Muscle layer of colon (tissue), 2 donors: ENCODE data around the gene ZNF207.
A peak's percentile ranks its signal among the peaks of the same experiment; 100 is the strongest.
"Not testable (repeated sequence)": the region's sequence is repeated elsewhere in the genome, so short reads cannot be mapped to it uniquely, and the experiment has no call there.

ENCODE experiments used
- H3K27ac ChIP-seq: one replicate; pipeline ENCODE4 v1.7.0; 2013; ENCODE audit warnings: low read depth, mild to moderate bottlenecking, low read length, moderate library complexity
- H3K27me3 ChIP-seq, 2 donors: one replicate each; pipeline ENCODE4 v1.7.0; 2013; ENCODE audit warnings: low read length in 2 of 2, mild to moderate bottlenecking in 2 of 2; ENCODE audit not compliant: insufficient read depth in 2 of 2, control insufficient read depth in 1 of 2
- H3K36me3 ChIP-seq: one replicate; pipeline ENCODE4 v1.7.0; 2013; ENCODE audit warnings: mild to moderate bottlenecking, low read length; ENCODE audit not compliant: insufficient read depth
- H3K4me1 ChIP-seq: one replicate; pipeline ENCODE4 v1.7.0; 2013; ENCODE audit warnings: mild to moderate bottlenecking, low read length; ENCODE audit not compliant: insufficient read depth
- H3K4me3 ChIP-seq, 2 donors: one replicate each; pipeline ENCODE4 v1.7.0; 2013; ENCODE audit warnings: low read length in 2 of 2, low read depth in 1 of 2, mild to moderate bottlenecking in 1 of 2, moderate library complexity in 1 of 2
- H3K9ac ChIP-seq: one replicate; pipeline ENCODE4 v1.7.0; 2013; ENCODE audit warnings: low read length
- H3K9me3 ChIP-seq: one replicate; pipeline ENCODE4 v1.7.0; 2013; ENCODE audit warnings: mild to moderate bottlenecking, low read length
- donor health status: abdominal sarcoma.
- donor health status: Adenocarcinoma of cecum.

The ZNF207 gene

DNA sequence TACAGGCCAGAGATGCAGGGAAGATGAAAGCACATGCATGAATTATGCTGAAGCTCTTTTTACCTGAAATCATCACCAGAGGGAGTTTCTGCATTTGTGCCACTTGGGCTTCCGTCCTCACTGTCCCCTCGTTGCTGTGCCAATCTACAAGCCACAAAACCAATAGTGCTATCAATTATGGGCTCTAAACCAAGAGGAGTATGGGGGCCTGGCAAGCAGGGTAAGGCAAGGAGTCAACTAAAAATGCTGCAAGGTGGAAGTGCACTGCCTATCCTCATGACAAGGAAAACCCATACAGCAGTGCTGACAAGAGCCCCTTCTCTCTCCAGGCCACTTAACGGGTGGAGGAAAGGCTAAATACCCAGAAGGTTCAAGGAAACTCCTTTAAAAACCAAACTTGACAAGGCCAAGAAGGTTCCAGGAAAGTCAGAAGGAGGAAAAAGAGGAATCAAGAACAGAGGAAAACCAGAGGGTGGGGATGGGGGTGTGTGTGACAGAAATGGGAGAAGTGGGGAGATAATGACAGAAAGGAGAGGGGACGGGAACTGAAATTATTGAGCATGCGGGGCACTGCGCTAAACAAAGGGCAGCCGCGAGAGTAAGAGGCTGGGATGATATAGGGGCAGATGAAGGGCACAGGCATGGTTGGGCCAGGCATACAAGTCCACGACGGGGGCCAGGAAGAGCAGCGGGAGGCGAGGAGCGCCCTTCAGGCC is 8.7 kb upstream of the ZNF207 start:
- H3K9ac ChIP-seq = peak overlapping the region; percentile 69
- no peaks in the 10 kb centered on the region for H3K9me3 ChIP-seq
- H3K4me1 ChIP-seq = peaks cover 17% of the 10 kb centered on the region
- H3K27me3 ChIP-seq = no peaks in the 10 kb centered on the region
- peak overlapping the region; percentile 78 for H3K27ac ChIP-seq
- H3K36me3 ChIP-seq = peaks cover 27% of the 10 kb centered on the region
- H3K4me3 ChIP-seq = peak overlapping the region; percentile 22 to 77

DNA sequence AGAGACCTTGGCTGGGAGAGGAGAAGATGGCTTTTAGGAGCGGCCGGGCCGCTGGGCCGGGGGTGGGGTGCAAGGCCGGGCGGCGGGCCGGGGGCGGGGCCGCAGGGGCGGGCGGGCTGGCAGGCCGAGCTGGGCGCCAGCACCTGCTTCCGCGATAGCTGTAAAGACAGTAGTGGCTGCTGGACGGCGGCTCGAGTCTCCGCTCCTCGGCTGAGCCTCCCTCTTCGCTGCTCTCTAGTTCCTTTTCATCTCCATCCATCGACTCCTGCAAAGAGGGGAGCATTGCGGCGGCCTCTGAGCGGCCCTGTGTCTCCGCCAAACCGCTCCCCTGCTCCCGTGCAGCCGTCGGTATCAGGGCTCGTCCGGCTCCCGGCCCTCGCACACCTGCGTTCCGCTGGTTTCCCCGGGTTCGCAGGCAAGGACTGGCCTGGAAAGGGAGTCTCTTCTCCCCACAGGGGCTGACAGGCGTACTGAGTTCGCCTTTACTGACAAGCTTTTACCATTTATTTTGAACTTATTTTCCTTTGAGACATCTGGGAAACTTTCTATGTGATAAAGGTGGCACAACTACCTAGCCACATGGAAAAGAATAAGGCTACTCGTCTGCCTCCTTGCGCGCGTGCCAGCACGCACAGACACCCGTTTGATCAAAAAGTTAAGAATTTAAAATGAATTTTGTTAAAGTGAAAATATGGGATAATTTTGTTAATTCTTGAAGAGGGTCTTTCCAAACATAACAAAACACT is 7.9 kb upstream of the ZNF207 start, which contains the start of gene C17orf75:
C17orf75 (minus strand) TSS at position 317 of the 746 bp plus-strand sequence; CDS start at position 283, 34 bp downstream.
- no peaks in the 10 kb centered on the region for H3K9me3 ChIP-seq
- H3K4me3 ChIP-seq = peak within 1 kb of the TSS; percentile 52 to 77
- H3K4me1 ChIP-seq = peaks cover 17% of the 10 kb centered on the region
- peaks cover 19% of the 10 kb centered on the region for H3K36me3 ChIP-seq
- H3K27ac ChIP-seq = peak within 1 kb of the TSS; percentile 78
- peak within 1 kb of the TSS; percentile 77 for H3K9ac ChIP-seq
- no peaks in the 10 kb centered on the region for H3K27me3 ChIP-seq

DNA sequence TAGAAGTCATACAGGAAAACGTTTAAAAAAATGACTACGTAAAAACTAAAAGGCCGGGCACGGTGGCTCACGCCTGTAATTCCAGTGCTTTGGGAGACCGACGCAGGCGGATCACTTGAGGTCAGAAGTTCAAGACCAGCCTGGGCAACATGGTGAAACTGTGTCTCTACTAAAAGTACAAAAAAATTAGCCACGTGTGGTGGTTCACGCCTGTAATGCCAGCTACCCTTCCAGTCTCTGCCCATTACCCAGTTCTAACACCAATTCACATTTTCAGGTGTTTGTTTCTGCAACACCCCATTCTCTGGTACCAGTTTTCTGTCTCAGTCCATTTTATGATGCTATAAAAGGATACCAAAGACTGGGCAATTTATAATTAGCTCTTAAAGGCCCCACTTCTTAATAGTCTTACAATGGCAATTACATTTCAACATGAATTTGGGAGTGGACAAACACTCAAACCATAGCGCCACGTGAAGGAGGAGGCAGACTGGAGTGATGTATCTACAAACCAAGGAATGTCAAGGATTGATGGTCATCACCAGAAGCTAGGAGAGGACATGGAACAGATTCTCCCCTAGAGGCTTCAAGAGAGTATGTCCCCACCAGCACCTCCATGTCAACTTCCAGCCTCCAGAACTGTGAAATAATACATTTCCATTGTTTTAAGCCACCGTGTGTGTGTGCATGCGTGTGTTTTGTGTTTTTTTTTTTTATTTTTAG is 7.2 kb upstream of the ZNF207 start:
- no peaks in the 10 kb centered on the region for H3K27me3 ChIP-seq
- H3K27ac ChIP-seq = no peak overlapping the region
- H3K4me1 ChIP-seq = peaks cover 17% of the 10 kb centered on the region
- H3K9ac ChIP-seq = no peak overlapping the region
- H3K36me3 ChIP-seq = peaks cover 13% of the 10 kb centered on the region
- peak overlapping the region; percentile 52 to 77 for H3K4me3 ChIP-seq
- H3K9me3 ChIP-seq = no peaks in the 10 kb centered on the region

DNA sequence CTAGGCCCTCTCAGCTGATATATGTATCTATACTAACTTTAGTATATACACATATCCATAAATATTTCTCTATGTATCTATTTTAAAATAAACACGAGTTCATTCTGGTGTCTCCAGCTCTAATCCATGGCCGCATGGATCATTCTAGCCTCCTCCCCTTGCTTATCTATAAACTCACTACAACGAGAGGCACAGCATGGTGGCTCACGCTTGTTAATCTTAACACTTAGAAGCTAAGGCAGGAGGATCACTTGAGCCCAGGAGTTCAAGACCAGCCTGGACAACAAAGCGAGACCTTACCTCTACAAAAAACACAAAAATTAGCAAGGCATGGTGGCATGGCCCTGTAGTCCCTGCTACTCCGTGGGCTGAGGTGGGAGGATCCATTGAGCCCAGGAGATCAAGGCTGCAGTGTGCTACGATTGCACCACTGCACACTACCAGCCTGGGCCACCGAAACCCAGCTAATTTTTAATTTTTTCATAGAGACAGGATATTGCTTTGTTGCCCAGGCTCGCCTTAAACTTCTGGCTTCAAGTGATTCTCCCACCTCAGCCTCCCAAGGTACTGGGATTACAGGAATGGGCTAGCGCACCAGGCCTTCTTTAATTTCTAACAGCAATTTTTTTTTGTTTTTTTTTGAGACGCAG is 3.9 kb upstream of the ZNF207 start:
- no peak overlapping the region for H3K27ac ChIP-seq
- H3K9ac ChIP-seq = no peak overlapping the region
- H3K4me1 ChIP-seq = peaks cover 20% of the 10 kb centered on the region
- no peak overlapping the region for H3K4me3 ChIP-seq
- no peaks in the 10 kb centered on the region for H3K36me3 ChIP-seq
- H3K9me3 ChIP-seq = no peaks in the 10 kb centered on the region
- H3K27me3 ChIP-seq = no peaks in the 10 kb centered on the region

DNA sequence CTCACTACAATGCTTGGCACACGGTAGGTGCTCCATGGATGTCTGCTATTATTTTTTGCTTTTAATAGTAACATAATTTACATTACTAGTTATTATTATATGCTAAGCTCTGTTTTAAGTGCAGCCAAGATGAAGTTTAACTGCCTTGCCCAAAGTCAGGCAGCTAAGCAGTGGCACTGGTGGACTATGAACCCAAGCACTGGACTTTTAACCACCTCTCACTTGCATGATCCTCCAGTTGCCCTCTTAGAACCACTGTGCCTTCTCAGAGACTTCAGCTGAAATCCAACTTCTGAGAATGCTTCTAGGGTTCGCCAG is 1.5 kb upstream of the ZNF207 start:
- peaks cover 20% of the 10 kb centered on the region for H3K4me1 ChIP-seq
- no peaks in the 10 kb centered on the region for H3K36me3 ChIP-seq
- no peaks in the 10 kb centered on the region for H3K9me3 ChIP-seq
- H3K4me3 ChIP-seq = peak overlapping the region in 1 of 2 donors; percentile 92
- no peak overlapping the region for H3K9ac ChIP-seq
- H3K27ac ChIP-seq = no peak overlapping the region
- H3K27me3 ChIP-seq = no peaks in the 10 kb centered on the region

DNA sequence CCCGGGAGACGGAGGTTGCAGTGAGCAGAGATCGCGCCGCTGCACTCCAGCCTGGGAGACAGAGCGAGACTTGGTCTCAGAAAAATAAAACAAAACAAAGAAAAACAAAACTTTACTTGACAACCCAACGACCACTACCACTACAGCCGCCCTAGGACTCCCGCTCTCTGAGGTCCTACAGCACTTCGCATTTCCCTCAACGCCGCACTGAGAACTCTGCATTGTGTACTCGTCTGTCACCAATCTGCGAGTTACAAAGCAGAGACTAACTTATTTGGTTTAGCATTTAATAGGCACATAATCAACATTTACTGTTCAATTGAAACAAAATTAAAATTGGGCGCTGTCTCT is 479 bp upstream of the ZNF207 start:
- peaks cover 29% of the 10 kb centered on the region for H3K4me1 ChIP-seq
- no peaks in the 10 kb centered on the region for H3K9me3 ChIP-seq
- peak overlapping the region; percentile 100 for H3K9ac ChIP-seq
- peaks cover 8% of the 10 kb centered on the region for H3K36me3 ChIP-seq
- peak overlapping the region; percentile 92 to 96 for H3K4me3 ChIP-seq
- no peaks in the 10 kb centered on the region for H3K27me3 ChIP-seq
- peak overlapping the region; percentile 98 for H3K27ac ChIP-seq

DNA sequence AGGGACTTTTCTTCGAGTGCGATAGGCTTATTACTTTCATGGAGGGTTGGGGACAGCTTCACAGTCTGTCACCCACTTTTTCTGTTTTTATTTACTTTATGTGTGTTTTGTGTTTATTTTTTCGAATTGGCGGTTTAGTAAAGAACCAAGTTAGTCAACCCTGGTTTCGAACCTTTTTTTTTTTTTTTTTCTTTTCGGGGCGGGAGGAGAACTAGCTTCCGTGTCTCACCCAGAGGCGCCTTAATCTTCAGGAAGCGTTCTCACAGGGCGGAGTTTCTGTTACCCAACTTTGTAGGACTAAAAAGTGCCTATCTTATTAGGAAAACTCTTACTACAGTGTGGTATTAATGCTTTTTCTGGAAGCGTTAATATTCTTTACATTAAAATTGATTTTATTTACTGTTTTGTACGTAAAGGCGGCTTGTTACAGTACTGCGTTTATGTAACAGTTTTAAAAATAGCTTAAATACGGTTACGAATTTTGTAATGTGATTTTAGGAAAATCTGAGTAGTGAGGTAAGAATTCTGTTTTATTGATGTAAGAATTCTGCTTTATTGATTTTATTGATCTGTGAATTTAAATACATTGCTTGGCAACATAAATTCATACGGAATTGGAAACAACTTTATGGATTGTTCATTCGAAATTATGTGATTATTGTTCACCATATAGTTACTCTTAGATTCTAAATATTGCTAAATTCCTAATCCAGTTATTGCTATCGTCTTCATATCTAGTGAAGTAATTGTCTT is 885 bp downstream of the ZNF207 start:
- H3K4me3 ChIP-seq = peak overlapping the region; percentile 92 to 96
- H3K27ac ChIP-seq = peak overlapping the region; percentile 98
- H3K9me3 ChIP-seq = no peaks in the 10 kb centered on the region
- no peaks in the 10 kb centered on the region for H3K27me3 ChIP-seq
- H3K36me3 ChIP-seq = peaks cover 21% of the 10 kb centered on the region
- H3K9ac ChIP-seq = peak overlapping the region; percentile 100
- peaks cover 42% of the 10 kb centered on the region for H3K4me1 ChIP-seq

DNA sequence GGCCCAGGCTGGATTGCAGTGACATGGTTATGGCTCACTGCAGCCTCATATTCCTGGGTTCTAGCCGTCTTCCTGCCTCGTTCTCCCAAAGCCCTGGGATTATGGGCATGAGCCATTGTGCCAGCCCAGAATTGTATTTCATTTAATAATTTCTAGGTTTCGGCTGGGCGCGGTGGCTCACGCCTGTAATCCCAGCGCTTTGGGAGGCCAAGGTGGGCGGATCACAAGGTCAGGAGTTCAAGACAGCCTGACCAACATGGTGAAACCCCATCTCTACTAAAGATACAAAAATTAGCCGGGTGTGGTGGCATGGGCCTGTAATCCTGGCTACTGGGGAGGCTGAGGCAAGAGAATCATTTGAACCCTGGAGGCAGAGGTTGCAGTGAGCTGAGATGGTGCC is 2.8 kb downstream of the ZNF207 start:
- not testable (repeated sequence) for H3K9ac ChIP-seq, H3K9me3 ChIP-seq, H3K4me3 ChIP-seq, H3K27ac ChIP-seq, H3K27me3 ChIP-seq
- peaks cover 31% of the 10 kb centered on the region for H3K36me3 ChIP-seq
- peaks cover 51% of the 10 kb centered on the region for H3K4me1 ChIP-seq

DNA sequence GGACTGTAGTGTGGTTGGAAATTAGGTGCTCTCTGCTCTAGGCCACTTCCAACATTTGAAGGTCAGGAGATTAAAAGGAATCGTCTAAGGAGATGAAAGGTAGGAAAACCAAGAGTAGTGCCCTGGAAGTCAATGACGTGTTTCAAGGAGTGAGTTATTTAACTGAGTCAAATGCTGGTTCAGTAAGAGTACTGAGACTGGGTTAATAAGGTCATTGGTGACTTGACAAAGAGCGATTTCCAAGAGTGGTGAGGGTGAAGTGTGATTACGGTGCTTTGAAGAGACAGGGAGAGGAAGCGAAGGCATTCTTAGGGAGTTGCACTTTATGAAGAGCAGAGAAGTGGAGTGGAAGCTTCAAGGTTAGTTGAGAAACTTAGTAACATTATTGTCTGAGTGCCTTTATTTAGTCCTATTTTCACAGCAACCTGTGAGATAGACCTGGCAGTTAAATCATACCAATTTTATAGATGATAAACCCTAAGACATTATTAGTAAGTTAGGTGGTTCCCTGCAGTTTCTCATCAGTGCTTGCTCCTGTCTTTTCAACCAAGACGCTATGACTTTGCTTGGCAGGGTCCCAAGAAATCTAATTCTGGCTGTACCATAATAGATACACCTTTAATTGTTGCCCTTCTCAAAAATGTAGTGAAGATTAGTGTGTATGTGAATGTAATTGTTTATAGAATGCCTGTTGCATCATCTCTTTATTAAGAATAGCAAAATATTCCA is 5.9 kb downstream of the ZNF207 start:
- Histone ChIP-seq H3K27ac (no peak overlapping the region), H3K4me1 (peaks cover 45% of the 10 kb centered on the region), H3K9me3 (no peaks in the 10 kb centered on the region), H3K9ac (no peak overlapping the region), H3K4me3 (no peak overlapping the region), H3K27me3 (no peaks in the 10 kb centered on the region), H3K36me3 (peaks cover 49% of the 10 kb centered on the region)

DNA sequence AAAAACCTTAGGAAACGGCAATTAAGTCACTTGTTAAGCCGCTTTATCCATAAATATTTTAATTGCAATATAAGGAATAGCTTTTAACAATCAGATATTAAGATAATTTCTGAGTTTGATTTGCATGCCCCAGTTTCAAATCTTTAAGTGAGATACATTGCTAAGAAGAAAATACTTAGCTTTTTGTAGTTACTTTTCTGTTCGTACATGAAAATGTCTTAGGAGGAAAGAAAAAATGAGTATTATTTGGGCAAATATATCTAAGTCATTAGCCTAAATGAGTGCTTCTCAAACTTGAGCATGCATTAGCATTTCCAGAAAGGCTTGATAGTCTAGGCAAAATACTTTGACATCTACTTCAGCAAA is 6.4 kb downstream of the ZNF207 start:
- H3K9ac ChIP-seq = no peak overlapping the region
- no peak overlapping the region for H3K4me3 ChIP-seq
- no peaks in the 10 kb centered on the region for H3K9me3 ChIP-seq
- H3K27ac ChIP-seq = no peak overlapping the region
- peaks cover 54% of the 10 kb centered on the region for H3K36me3 ChIP-seq
- peaks cover 45% of the 10 kb centered on the region for H3K4me1 ChIP-seq
- no peaks in the 10 kb centered on the region for H3K27me3 ChIP-seq
